ENCODE data around the gene BLOC1S4.
"Not testable (repeated sequence)": the region's sequence is repeated elsewhere in the genome, so short reads cannot be mapped to it uniquely, and the experiment has no call there.

The BLOC1S4 gene

DNA sequence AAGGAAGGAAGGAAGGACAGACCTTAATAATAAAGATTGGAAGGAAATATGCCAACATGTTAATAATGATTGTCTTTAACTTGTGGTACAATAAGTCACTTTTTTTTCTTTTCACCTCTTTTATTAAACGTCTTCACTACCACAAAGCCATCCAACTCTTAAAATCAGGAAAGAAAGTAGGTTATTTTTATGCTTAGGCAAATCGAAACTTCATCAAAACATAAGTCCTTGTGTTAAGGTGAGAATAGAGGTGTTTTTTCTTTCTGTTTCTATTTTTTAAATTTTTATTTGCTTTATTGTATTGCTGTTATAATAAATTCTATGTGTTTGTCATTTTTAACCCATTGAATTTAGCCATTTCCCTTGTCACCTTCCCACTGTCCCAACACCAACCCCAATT lies 26.5 kb downstream of the BLOC1S4 start:
- no peak for DNase-seq

DNA sequence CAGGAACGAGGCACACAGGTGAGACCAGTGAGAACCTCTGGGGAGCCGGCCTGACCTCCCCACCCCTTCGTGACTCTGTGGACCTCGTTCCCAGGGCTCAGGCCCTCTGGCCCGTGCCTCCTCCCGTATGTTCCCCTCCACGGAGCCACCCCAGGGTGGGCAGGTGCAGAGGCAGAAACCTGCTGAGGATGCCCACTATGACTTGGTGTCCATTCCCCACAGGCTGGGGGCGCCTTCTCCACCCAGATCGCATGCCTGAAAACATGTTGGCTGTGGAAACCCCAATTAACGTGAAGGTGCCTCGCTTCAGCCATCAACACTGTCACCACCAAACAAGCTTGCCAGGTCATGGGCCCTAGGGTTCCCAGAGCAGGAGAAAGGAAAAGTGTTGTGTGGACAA lies 27.0 kb downstream of the BLOC1S4 start:
- DNase-seq: no peak

DNA sequence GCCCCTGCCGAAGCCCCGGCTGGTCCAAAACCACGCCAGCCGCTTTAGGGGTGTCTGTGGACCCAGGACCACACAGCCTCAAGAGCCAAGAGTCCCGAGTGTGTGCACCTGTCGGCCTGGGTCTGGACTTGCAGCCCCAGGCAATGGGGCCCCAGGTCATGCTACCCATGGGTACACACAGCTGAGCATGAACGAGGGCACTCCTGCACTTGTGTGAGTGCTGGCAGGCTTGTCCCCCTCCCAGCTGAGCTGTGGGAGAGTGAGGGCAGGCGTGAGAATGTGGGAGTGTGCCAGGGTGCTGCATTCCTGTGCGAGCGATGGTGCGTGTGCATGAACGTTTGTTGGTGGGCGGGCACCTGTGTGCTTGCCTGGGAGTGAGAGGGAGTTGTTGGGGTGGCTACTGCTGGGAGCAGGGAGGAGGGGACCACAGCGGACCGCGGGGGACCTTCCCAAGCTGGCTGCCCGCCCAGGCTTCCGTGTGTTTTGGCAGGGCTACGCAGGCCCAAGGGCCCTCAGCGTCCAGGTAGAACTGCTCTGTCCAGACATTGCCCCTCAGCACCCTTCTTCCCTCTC lies 30.8 kb downstream of the BLOC1S4 start:
- no peak for DNase-seq

DNA sequence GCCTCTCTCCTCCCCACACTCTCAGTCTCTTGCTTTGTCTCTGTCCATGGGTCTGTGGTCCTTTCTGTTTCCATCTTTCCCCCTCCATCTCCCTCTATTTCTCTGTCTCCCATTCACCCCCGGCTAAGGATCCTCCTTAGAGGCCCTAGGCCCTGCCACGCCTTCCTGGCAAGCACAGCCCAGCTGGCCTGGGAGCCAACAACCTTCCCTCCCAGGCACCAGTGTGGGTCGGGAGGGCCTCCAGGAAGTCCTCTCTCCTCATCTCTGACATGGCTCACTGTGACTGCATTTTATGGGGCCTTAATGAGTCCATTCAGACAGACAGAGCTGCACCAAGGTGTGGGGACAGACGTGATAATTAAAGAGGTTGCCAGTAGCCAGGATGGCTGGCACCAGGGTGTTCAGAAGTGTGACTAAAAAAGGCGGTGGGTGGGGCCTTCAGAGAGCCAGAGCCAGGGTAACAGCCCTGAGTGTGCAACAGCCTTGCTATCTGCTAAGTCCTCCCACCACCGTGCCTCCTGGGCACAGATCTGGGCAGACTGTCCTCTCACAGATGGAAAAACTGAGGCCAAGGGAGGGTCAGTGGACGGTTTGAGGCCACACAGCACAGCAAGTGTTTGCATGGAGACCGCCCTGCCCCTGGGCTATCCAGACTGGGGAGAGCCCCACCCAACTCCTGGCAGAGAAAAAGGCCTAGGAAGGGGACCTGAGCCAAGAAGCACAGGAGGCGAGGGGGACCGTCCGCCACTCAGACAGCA lies 31.5 kb downstream of the BLOC1S4 start:
- no peak for DNase-seq

DNA sequence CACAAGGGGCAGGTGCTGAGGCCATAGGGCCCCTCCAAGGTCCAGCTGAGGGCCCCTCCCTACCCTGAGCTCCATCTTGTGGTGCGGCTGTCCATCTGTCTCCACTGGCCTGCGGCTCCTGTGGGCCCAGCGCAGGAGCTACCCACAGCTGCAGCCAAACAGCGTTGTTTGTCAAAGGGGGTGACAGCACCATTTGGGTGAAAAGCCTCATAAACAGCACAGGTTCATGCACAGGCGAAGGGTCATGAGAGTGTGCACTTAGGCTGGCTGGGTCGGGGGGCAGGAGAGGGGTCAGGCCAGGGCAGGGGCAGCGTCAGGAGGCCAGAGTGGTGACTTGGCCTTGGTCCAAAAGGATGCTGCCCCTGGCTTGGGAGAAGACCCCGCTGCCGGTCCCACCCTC lies 32.3 kb downstream of the BLOC1S4 start:
- no peak for DNase-seq

DNA sequence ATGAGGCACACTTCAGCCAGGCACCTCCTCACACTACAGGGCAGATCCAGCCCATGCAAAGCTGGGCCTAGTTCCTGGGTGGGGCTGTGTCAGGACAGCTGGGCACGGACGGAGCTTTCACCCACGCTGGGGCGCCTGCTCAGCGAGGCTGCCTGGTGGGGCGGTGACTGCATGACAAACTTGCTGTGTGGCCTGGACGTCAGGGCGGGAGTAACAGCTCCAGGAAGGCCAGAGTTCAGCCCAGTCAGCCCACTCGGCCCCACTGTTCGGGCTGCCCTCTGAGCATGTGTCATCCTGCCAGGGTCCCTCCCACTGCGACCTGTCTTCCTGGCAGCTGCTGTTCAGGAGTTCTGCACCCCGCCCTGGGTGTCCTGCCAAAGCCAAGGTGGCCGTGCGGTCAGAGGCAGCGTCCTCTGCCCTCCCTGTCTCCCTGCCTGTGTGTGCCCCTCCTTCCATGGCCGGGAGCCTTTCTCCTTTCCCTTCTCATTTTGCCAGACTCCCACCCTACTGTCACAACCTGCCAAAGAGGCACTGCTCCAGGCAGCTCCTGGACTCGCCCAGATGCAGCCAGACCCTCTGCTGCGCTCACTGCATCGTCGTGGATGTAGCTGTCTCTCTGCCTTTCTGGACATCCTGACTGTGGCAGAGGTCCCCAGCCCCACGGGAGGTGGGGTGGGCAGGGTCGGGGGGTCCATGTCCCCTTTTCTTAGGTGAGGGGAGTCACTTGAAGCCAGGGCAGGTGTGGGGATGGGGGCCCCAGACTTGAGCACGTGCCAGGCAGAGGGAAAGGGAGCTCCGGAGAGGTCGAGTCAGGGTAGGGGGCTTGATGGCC lies 33.6 kb downstream of the BLOC1S4 start:
- DNase-seq: no peak

DNA sequence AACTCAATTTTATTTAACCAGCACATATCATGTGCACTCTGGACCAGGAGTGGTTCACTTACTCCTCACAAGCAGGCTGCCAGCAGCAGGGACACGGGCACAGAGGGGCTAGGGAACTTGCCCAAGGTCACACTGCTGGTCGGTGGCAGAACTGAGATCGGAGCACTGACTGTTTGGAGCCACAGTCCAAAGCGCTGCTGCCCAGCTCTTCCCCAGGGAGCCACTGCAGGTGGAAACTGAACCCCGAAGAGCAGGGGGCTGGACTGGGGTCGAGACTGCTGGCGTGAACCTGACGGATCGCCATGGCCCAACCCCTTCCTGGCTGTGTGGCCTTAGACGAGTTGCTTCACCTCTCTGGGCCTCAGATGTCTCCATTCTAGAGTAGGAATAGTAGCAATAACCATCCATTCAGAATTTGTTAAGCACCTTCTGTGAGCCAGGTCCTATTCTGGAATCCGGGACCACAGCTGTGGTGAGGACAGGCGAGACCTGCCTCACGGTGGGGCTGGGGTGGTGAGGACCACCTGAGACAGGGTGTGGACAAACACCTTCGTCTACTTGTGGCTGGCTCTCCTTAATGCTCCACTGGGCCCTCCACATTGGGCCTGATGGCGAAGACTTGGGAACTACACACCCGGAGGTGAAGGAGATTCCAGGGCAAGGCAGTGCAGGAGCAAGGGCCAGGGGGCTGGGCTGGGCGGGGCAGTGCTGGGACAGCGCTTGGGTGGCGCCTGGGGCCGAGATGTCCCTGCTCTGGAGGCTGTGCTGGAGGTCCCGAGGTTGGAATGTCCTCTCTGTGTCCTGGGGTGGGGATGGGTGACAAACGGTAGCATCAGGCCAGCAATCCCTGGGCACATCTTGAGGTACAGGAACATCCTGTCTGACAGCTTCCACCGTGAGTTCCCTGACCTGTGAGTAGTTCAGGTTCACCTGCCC lies 34.6 kb downstream of the BLOC1S4 start:
- no peak for DNase-seq

DNA sequence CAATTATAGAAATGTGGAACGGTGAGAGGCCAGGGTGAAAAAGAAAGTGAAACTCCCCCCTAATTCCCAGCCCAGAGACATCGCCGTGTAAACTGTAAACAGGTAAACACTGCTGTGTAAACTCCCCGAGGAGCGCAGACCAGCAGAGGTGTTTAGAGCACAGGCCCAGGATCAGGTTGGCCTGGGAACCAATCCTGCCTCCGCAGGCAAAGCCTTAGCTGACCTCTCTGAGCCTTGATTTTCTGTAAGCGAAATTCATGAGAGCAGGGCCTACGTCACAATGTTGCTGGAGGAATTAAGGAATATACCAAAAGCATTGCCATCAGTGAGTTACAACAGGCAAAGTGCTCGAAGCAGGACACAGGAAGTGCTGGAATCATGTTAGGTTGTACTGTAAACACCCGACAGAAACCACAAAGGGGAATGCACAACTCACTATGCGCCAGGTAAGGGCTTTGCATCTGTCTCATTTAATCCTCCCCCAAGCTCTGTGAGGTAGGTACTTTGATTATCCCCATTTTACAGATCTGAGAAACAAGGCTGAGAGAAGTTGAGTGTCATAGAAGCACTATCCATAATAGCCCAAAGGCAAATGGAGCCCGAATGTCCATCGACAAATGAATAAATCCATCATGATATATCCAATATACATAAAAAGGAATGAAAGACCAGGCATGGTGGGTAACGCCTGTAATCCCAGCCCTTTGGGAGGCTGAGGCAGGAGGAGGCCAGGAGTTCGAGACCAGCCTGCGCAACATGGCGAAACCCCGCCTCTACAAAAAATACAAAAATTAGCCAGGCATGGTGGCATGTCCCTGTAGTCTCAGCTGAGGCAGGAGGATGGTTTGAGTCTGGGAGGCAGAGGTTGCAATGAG lies 35.9 kb downstream of the BLOC1S4 start:
- no peak for DNase-seq

DNA sequence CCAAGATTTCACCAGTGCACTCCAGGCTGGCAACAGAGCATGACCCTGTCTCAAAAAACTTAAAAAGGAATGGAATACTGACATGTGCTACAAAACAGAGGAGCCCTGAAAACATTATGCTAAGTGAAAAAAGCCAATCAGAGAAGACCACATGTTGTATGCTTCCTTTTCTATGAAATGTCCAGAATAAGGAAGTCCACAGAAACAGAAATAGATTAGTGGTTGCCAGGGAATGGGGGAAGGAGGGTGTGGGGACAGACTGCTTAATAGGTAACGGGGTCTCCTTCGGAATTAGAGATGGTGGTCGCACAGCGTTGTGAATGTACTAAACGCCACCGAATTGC lies 36.5 kb downstream of the BLOC1S4 start:
- DNase-seq: no peak

DNA sequence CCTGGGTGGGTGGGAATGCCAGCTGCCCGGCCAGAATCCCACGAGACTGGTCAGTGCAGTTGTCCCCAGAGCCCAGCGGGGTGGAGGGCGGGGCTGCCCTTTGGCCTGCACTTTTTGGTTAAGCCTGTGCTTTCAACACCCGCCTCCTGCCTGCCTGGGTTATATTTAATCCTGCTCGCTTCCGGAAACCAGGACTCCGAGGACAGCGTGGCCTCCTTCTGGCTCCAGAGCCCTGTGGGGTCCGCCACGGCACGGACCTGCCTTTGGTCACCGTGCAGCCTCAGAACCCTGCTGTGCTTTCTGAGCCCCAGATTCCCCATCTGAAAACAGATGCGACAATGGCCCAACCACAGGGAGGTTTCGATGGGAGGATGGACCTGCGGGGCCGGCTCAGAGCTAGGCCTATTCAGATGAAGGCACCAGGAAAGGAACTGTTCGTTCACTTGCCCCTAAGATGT lies 37.2 kb downstream of the BLOC1S4 start:
- DNase-seq: no peak

DNA sequence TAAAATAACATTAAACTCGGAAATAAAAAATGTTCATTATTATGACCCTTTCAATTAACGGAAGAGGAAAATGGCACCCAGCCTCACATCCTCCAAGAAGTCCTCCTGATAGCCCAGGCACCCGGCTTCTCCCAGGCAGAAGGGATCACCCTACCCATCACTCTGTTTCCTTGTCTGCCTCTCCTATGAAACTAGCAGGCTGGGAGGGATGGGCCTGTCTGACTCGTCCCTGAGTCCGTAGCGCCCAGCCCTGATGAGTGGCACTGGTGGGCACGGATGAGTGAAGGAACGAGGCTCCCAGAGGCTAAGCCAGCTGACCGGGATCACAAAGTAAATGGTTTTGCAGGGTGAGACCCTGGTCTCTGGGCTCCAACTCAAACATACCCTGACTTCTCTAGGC lies 37.9 kb downstream of the BLOC1S4 start:
- no peak for DNase-seq

DNA sequence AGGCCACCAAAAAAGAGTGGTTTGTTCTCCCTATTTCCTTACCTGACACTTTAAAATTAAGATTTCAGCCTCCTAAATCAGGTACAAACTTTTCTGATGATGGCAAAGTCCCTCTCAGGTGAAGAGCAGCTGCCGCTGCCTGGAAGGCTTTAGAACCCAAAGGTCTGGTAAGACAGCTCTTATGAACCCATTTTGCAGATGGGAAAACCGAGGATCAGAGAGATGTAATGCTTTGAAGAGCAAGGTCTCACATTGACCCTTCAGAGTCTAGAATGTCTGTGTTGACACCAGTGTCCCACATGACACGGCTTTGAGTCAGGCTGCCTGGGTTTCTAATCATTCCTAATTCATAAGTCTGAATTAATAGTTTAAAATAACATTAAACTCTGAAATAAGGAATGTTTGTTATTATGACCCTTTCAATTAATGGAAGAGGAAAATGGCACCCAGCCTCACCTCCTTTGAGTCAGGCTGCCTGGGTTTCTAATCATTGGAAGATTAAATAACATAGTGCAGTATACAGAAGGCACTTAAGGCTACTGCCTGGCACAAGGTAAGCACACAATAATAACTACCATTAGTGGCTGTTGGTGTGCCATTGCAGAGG lies 38.6 kb downstream of the BLOC1S4 start:
- no peak for DNase-seq

DNA sequence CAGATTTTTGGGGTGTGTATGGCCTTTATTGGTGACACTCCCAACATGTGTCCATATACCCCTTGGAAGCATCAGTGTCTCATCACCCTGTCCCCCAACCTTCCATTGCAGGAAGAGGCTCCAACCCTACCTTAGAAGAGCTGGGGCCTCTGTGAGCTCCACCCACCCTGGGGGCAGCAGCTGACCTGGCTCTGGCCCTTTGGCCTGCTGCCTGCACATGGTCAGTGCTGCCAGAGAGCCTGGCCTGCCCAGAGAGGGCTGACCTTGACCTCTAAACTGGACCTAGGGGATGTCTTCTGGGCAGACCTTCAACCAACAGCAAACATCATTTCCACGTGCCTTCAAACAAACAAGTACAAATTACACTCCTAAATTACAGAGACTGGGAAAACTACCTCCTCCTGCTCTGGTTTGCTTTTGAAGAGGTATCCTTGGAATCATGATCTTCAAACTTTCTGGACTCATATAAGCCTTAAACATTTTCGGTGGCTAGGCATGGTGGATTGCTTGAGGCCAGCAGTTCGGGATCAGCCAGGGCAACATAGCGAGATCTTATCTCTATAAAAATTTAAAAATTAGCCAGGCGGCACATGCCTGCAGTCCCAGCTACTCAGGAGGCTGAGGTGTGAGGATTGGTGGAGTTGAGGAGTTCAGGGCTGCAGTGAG lies 39.2 kb downstream of the BLOC1S4 start:
- no peak for DNase-seq

DNA sequence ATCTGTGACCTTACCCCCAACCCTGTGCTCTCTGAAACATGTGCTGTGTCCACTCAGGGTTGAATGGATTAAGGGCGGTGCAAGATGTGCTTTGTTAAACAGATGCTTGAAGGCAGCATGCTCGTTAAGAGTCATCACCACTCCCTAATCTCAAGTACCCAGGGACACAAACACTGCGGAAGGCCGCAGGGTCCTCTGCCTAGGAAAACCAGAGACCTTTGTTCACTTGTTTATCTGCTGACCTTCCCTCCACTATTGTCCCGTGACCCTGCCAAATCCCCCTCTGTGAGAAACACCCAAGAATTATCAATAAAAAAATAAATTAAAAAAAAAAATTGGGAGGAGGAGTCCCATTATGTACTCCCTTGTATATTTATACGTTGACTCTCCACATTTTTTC lies 40.4 kb downstream of the BLOC1S4 start:
- DNase-seq: not testable (repeated sequence)

DNA sequence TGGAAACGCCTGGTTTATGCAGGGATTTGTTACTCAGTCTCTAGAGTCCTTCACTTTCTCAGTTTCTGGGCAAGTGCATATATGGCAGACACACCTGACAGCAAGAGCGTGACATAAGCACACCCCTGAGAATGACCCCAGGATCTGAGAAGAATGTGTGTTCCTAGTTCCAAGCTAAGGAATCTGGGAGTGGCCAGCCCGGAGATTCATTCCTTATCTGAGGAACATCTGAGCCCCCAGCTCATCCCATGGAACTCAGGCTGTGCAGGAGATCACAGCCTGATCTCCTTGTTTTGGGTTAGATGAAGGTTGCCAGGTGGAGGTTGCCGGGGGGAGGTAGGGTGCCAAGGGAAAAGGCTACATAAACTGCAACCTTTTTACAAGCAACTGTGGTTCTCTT lies 42.8 kb downstream of the BLOC1S4 start:
- DNase-seq: no peak

DNA sequence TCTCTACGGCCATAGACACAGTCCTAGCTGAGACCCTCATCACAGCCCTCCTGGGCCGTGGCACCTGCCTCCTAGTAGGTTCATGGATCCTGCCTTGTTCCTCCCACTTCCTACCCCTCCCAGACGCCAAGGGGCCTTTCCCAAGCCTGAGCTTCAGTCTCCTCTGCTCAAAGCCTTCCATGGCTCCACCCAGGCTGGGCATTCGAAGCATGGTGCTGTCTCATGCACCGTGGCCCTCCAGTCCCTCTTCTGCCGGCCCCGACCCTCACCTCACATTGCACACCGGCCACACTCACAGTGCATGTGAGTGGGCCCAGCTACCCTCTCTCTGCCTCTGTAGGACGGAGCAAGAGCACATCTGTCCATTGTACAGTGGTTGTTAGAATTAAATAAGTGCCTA lies 44.9 kb downstream of the BLOC1S4 start:
- DNase-seq: no peak

DNA sequence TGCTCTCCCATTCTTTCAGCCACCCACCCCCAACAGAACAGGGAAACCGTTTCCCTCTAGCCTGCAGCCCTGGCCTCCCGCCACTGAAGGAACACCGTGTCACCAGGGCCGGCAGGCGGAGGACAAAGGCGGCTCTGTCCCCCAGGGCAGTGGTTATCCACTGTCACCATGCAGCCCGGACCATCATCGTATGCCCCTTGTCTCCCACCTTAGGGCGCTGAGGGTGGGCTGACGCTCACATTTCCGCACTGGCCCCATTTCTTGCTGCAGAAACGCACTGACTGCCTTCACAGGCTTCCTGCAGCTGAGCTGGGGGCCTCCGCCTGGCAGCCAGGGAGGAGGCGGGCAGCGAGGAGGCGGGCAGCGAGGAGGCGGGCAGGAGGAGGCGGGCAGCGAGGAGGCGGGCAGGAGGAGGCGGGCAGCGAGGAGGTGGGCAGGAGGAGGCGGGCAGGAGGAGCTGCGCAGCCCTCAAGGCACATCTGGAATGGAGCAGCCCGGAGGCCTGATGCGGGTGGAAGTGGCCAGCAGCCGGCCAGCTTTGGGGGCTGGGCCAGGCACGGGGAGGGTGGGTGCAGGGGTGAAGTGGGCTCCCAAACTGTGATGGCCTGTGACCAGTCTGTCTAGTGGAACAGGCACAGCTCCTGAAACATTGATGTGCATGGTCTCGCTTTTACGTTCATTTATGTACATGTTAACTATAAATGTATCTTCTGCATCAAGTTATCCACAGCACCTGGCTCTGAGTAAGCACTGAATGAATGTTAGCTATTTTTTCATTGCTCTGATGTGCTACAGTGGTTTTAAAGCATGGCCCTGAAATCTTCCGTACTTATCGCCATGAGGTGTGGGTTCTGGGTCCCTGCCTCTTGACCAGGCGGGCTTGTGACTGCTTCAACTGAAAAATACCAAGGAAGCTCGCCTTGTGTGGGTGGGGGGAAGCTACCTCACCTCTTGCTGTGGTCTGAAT lies 46.0 kb downstream of the BLOC1S4 start:
- DNase-seq: no peak

DNA sequence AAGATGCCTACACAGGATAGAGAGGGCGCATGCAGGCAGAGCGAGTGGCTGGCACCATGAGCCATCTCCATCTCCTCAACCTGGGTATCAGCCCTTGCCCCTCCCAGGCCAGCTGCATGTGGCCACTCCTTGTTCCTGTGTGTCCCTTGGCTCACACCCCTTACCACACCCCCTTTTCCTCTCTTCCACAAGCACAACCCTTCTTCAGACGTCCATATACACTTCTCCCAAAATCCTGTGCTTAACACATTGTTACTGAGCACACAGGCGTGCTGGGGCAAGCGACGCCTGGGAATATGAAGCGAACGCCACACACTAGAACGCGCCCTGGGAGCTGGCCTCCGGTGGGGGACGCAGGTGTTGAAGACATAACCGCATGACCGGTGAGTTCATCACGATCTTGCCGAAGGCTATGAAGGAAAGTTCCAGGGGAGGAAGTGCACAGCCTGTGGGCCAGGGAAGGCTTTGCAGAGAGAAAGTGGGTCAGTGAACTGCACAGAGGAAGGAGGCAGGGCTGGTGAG lies 47.4 kb downstream of the BLOC1S4 start:
- no peak for DNase-seq

DNA sequence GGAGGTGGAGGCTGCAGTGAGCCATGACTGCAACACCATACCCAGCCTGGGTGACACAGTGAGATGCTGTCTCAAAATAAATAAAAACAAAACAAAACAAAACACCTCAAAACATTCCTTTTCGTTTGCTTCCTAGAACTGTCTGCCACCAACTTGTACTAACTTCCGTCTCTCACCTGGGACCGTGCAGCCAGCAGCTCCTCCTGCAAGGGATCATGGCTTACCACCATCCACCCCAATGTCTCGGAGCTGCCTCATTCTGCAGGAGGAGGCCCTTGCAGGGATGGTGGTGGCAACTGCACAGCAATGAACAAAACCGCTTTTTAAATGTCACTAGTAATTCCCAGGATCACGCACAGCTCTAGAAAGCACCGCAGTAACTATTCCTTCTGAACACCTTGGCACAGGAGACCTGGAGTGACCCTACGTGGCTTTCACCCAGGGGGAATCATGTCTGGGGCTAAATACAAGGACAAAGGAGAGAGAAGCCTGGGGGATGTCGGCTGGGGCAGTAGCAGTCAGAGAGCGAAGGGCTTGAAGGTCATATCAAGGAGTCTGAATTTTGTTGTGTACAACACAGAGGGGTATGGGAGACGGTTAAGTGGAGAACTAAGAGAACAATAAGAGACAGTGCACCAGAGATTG lies 49.1 kb downstream of the BLOC1S4 start:
- no peak for DNase-seq

Measured in fibroblast of skin of scalp (primary cell).